MM.1S (cell line): ENCODE results near the gene ARHGAP8.

ENCODE experiments used
- DNase-seq: peaks from one replicate; pipeline ENCODE4 v3.0.0-alpha.2; 2015
- H2AFZ ChIP-seq: fragments of 300-600 bp; sonication (generic); 2 replicates; pipeline ENCODE4 v1.6.0; 2016; ENCODE audit warnings: antibody characterized with exemption, low read length
- H3F3A ChIP-seq: fragments of 300-600 bp; sonication (generic); 2 replicates; pipeline ENCODE4 v1.6.1; 2016; ENCODE audit warnings: mild to moderate bottlenecking, antibody characterized with exemption, low read length, moderate library complexity, mixed read lengths; ENCODE audit not compliant: insufficient read depth
- H3K27ac ChIP-seq: fragments of 300-600 bp; sonication (generic); 2 replicates; pipeline ENCODE4 v1.5.1; 2016; ENCODE audit warnings: mild to moderate bottlenecking, low read length
- H3K27me3 ChIP-seq: fragments of 300-600 bp; sonication (generic); replicated peaks from 2 replicates; pipeline ENCODE4 v1.6.0; 2016; ENCODE audit warnings: low read length; ENCODE audit not compliant: insufficient read depth
- H3K36me3 ChIP-seq: fragments of 300-600 bp; sonication (generic); replicated peaks from 2 replicates; pipeline ENCODE4 v1.6.1; 2016; ENCODE audit warnings: mild to moderate bottlenecking, low read length, mixed read lengths; ENCODE audit not compliant: insufficient read depth
- H3K4me1 ChIP-seq: fragments of 300-600 bp; sonication (generic); 2 replicates; pipeline ENCODE4 v1.6.1; 2016; ENCODE audit warnings: low read length, mixed read lengths
- H3K4me2 ChIP-seq: fragments of 300-600 bp; sonication (generic); 2 replicates; pipeline ENCODE4 v1.6.0; 2016; ENCODE audit warnings: low read depth, low read length
- H3K4me3 ChIP-seq: fragments of 300-600 bp; sonication (generic); 2 replicates; pipeline ENCODE4 v1.5.1; 2016; ENCODE audit warnings: low read length, mixed read lengths
- H3K79me2 ChIP-seq: fragments of 300-600 bp; sonication (generic); 2 replicates; pipeline ENCODE4 v1.6.1; 2016; ENCODE audit warnings: mixed run types, low read length, mixed read lengths
- H3K9ac ChIP-seq: fragments of 300-600 bp; sonication (generic); 2 replicates; pipeline ENCODE4 v1.6.1; 2016; ENCODE audit warnings: low read length, mixed read lengths
- H3K9me2 ChIP-seq: fragments of 300-600 bp; sonication (generic); replicated peaks from 2 replicates; pipeline ENCODE4 v1.6.1; 2016; ENCODE audit warnings: mild to moderate bottlenecking, low read length, mixed read lengths; ENCODE audit not compliant: insufficient read depth
- H3K9me3 ChIP-seq: fragments of 300-600 bp; sonication (generic); replicated peaks from 2 replicates; pipeline ENCODE4 v1.6.1; 2016; ENCODE audit warnings: mild to moderate bottlenecking, low read length, mixed read lengths; ENCODE audit not compliant: insufficient read depth
- H4K20me1 ChIP-seq: fragments of 300-600 bp; sonication (generic); 2 replicates; pipeline ENCODE4 v1.6.1; 2016; ENCODE audit warnings: mild to moderate bottlenecking, low read length, moderate library complexity, mixed read lengths; ENCODE audit not compliant: insufficient read depth
- CTCF ChIP-seq: fragments of 300-600 bp; sonication (generic); IDR thresholded peaks from 2 replicates; pipeline ENCODE4 v1.5.1; 2016; ENCODE audit warnings: antibody characterized with exemption, low read length, mixed read lengths
- EZH2 ChIP-seq: fragments of 300-600 bp; sonication (generic); optimal IDR thresholded peaks from 2 replicates; pipeline ENCODE3; 2017; ENCODE audit warnings: low read depth, mild to moderate bottlenecking, antibody characterized with exemption, low read length, mixed read lengths
- EZH2phosphoT487 ChIP-seq: fragments of 300-600 bp; sonication (generic); IDR thresholded peaks from 2 replicates; pipeline ENCODE4 v1.6.1; 2018; ENCODE audit warnings: antibody characterized with exemption, low read length

Gene ARHGAP8

GRCh38 chr22:44883011-44883421 is 130.6 kb downstream of the ARHGAP8 start:
- H3K9ac ChIP-seq, result no peak overlapping the region
- no peaks in the 10 kb centered on the region for H4K20me1 ChIP-seq
- DNase-seq, result no peak
- H3F3A ChIP-seq, result no peaks in the 10 kb centered on the region
- H3K9me3 ChIP-seq, result no peaks in the 10 kb centered on the region
- no peak overlapping the region for H3K4me3 ChIP-seq
- H3K27ac ChIP-seq, result no peak overlapping the region
- no peaks in the 10 kb centered on the region for H3K9me2 ChIP-seq
- no peaks in the 10 kb centered on the region for H3K79me2 ChIP-seq
- no peaks in the 10 kb centered on the region for H3K4me1 ChIP-seq
- no peak overlapping the region for H3K4me2 ChIP-seq
- H2AFZ ChIP-seq, result no peak overlapping the region
- H3K36me3 ChIP-seq, result no peaks in the 10 kb centered on the region
- H3K27me3 ChIP-seq, result peaks cover 79% of the 10 kb centered on the region
- no peak for TF ChIP-seq CTCF
- no peak for TF ChIP-seq EZH2
- TF ChIP-seq EZH2phosphoT487, result no peak

GRCh38 chr22:44884562-44884961 is 132.2 kb downstream of the ARHGAP8 start:
- Histone ChIP-seq H3K9me2 (no peaks in the 10 kb centered on the region), H3K9me3 (no peaks in the 10 kb centered on the region), H3K79me2 (no peaks in the 10 kb centered on the region), H3K4me2 (no peak overlapping the region), H3K4me3 (no peak overlapping the region), H3K9ac (no peak overlapping the region), H3K4me1 (no peaks in the 10 kb centered on the region), H3F3A (no peaks in the 10 kb centered on the region), H3K27me3 (peaks cover 75% of the 10 kb centered on the region), H3K36me3 (no peaks in the 10 kb centered on the region), H2AFZ (no peak overlapping the region), H4K20me1 (no peaks in the 10 kb centered on the region), H3K27ac (no peak overlapping the region)
- DNase-seq, result no peak
- TF ChIP-seq CTCF (no peak), EZH2phosphoT487 (no peak), EZH2 (no peak)

GRCh38 chr22:44884968-44885805 is 132.8 kb downstream of the ARHGAP8 start:
- no peaks in the 10 kb centered on the region for H4K20me1 ChIP-seq
- no peaks in the 10 kb centered on the region for H3K79me2 ChIP-seq
- no peaks in the 10 kb centered on the region for H3K9me3 ChIP-seq
- TF ChIP-seq CTCF (no peak), EZH2phosphoT487 (no peak), EZH2 (no peak)
- H3K27me3 ChIP-seq, result peaks cover 70% of the 10 kb centered on the region
- no peak overlapping the region for H3K4me3 ChIP-seq
- no peak overlapping the region for H2AFZ ChIP-seq
- DNase-seq, result no peak
- H3K4me1 ChIP-seq, result no peaks in the 10 kb centered on the region
- no peaks in the 10 kb centered on the region for H3F3A ChIP-seq
- no peak overlapping the region for H3K4me2 ChIP-seq
- H3K36me3 ChIP-seq, result no peaks in the 10 kb centered on the region
- H3K9ac ChIP-seq, result no peak overlapping the region
- H3K27ac ChIP-seq, result no peak overlapping the region
- H3K9me2 ChIP-seq, result no peaks in the 10 kb centered on the region
